GM21737 (cell line): Measurements from ENCODE around the gene TRIM13.
"Not testable (repeated sequence)": the region's sequence is repeated elsewhere in the genome, so short reads cannot be mapped to it uniquely, and the experiment has no call there.

Source experiments
- ATAC-seq: cut with Tn5 transposase; IDR thresholded peaks from one replicate; pipeline ENCODE4 v1.9.1; 2021; ENCODE audit warnings: mild to moderate bottlenecking, moderate library complexity; ENCODE audit not compliant: unreplicated experiment

The TRIM13 gene, protein sequence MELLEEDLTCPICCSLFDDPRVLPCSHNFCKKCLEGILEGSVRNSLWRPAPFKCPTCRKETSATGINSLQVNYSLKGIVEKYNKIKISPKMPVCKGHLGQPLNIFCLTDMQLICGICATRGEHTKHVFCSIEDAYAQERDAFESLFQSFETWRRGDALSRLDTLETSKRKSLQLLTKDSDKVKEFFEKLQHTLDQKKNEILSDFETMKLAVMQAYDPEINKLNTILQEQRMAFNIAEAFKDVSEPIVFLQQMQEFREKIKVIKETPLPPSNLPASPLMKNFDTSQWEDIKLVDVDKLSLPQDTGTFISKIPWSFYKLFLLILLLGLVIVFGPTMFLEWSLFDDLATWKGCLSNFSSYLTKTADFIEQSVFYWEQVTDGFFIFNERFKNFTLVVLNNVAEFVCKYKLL

DNA sequence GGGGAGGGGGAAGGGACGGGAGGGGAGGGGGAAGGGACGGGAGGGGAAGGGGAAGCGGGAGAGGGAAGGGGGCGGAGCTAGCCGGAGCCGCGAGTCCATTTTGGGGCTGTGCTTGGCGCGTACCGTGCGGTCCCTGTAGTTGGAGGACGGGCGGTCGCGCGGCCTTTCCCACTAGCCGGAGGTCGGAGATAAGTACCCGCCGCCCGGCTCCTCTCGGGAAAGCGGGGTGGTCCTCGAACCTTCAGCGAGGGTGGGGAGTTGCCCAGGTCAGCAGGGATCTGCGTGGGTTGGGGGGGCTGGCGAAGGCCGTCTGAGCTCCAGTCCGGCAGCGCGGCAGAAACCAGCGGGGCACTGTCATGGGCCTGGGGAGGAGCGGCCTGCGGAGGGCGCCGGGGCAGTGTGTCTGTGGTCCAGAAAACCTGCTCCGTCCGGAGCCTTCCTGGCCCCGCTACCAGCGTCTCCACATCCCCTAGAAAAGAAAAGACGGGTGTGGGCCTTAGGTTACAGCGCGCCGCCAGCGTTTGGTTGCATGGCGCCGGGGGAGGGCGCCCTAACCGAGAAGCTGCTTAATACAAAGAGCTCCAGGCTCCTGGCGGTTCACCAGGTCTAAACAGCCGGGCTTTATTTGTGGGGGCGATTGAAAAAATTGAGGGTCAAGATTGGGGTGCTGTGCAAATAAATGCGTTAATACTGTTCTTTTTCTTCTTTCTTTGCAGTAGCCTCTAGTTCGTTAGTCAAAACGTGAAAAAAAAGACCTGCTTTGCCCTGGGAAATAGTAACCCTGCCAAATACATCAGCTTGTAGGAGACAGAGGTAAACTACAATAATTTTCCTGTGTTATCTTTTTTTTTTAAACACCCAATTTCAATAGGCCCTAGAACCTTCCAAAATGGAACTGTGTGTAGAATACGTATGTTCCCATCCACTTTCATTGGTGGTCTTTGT is at the start of gene TRIM13:
Gene TRIM13 (plus strand): TSS at position 92 of the 945 bp plus-strand sequence. CDS start 14,899 bp downstream, outside the sequence.
- ATAC-seq: peak; percentile 74

DNA sequence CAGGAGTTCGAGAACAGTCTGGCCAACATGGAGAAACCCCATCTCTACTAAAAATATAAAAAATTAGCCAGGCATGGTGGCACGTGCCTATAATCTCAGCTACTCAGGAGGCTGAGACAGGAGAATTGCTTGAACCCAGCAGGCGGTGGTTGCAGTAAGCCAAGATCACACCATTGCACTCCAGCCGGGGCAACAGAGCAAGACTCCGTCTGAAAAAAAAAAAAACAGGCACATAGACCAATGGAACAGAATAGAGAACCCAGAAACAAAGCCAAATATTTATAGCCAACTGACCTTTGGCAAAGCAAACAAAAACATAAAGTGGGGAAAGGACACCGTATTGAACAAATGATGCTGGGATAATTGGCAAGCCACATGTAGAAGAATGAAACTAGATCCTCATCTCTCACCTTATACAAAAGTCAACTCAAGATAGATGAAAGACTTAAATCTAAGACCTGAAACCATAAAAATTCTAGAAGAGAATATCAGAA is 48.0 kb upstream of the TRIM13 start:
- ATAC-seq: not testable (repeated sequence)

DNA sequence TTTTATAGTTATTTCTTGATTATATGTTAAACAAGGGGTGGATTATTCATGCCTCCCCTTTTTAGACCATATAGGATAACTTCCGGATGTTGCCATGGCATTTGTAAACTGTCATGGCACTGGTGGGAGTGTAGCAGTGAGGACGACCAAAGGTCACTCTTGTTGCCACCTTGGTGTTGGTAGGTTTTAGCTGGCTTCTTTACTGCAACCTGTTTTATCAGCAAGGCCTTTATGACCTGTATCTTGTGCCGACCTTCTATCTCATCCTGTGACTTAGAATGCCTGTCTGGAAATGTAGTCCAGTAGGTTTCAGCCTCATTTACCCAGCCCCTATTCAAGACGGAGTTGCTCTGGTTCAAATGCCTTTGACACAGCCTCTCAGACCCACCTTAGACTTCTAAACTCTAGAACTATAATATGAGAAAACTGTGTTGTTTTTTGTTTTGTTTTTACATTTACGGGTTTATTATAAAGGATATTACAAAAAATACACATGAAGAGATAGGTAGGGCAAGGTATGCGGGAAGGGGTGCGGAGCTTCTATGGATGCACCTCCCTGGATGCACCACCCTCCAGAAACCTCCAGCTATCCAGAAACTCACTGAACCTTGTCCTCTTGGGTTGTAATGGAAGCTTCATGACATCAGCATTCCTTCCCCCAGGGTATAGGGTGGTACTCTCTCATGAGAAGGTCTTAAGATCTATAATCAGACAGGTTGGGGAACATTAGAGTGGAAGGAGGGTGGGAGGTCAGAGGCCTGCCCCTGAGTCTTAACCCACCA is 44.9 kb upstream of the TRIM13 start:
- no peak for ATAC-seq

DNA sequence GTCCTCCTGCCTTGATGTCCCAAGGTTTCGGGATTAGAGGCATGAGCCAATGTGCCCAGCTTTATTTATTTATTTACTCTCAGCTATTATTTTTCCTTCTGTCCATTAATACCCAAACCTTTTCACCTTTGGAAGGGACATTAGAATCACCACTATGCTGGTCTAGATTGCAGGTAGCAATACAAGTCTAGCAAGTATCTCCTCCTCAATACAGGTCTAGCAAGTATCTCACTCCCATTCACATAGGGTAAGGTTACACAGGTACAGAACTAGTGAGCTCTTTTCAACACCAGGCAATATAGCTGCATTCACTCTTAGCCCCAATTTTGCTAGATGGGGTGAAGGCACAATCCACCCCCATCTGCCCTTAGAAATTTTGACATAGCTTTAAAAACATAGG is 43.3 kb upstream of the TRIM13 start:
- ATAC-seq: no peak

DNA sequence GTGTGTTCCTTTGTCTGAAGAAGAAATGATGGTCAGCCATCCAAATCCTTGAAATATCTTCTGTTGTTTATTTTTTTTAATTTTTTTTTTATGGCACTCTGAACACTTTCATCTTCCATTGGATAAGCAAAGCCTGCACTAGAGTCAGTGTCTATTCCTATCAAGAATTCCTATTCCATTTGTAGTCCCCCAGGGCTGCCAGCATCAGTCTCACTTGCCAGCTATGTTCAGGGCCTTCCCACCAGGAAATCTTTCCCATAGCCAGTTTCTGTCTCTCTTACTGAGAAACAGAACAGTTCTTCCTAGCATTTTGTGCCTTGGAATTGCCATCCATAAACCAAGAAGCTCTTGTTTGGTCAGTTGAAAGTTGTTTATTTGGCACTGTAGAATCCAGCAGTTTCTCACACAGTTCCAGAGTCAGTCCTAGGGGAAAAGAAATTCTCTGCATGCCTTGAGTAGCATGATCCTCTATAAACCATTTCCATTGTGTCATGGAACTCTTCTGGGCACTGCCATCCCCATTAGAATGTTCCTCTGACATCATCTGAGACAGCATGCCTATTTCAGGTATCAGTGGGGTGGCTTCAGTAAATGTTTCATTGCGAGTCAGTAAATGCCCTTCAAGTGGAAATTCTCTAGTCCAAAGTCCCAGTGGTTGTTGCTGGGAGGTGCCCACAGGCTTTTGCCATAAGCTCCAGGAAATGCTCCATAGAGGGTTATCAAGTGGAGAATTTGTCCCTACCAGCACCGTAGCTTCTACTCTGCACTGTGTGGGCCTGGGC is 42.0 kb upstream of the TRIM13 start:
- no peak for ATAC-seq

DNA sequence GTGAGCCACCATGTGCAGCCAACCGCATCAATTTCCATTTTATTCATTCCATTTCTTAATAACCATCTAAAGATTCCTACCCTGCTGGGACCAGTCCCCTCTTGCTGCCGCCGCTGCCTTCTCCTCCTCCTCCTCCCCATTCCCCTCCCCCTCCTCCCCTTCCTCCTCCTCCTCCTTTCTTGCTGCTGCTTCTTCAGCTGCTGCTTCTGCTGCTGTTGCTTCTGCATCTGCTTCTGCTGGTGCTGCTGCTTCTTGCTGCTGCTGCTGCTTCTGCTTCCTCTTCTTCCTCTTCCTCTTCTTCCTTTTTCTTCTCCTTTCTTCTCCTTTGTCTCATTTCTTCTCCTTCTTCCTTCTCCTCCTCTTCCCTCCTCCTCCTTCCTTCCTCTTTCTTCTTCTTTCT is 40.7 kb upstream of the TRIM13 start:
- ATAC-seq: no peak

DNA sequence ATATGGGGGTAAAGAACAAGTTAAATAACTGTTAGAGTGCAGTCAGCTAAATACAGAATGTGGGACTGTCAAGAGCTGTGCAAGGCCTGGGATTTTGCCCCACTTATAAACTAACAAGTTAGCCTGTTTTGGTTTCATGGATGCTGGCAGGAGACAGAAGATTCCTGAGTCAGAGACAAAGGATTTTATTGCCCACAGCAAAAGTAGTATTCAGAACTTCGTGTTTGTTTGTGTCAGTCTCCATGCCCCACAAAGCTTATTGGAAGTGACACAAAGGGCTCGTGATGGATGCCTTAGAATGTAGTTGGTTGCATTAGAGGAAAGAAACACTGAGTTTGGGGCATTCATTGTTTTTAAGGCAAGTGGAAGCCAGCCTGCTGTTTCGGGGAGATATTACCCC is 38.5 kb upstream of the TRIM13 start:
- ATAC-seq: no peak

DNA sequence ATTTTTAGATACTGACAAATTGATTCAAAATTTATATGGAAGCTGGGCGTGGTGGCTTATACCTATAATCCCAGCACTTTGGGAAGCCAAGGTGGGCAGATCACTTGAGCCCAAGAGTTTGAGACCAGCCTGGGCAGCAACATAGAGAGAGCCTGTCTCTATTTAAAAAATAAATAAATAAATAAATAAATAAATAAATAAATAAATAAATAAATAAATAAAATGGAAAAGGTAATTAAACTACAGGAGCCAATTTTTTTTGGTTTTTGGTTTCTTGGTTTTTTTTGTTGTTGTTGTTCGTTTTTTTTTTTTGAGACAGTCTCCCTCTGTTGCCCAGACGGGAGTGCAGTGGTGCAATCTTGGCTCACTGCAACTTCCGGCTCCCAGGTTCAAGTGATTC is 29.4 kb upstream of the TRIM13 start:
- no peak for ATAC-seq

DNA sequence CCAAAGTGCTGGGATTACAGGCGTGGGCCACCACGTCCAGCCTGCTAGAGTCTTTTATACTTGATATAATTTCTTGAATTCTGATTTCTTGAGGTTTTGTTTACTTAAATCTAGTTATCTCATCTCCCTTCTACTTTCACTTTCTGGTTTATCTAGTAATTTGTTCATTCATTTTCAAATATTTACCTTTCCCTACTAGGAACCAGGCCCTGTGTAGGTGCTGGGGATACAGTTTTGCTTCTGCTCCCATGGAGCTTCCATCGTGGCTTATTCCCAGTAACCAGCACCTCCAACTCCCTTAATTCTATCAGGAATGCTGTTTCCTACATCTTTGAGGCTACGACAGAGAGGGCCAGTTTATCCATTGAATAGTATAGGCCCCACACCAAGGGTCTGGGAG is 24.1 kb upstream of the TRIM13 start:
- no peak for ATAC-seq

DNA sequence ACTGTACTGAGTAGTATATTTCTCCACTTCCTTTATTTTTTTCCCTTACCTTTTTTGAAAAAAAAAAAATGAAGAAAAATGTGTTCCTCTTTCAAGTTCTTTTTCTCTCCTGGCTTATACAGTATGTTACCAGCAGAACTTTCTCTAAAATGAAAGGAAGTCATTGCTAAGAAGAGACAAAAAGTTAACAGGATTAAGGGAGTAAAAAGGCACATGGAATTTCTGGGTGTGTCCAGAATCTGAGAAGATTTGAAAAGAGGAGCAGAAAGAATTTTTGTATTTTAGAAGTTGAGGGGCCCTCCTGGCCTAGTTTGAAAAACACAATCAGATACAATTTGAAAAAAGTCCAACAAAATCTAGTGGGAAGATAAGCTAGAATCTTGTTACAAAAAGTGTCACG is 21.0 kb upstream of the TRIM13 start:
- no peak for ATAC-seq

DNA sequence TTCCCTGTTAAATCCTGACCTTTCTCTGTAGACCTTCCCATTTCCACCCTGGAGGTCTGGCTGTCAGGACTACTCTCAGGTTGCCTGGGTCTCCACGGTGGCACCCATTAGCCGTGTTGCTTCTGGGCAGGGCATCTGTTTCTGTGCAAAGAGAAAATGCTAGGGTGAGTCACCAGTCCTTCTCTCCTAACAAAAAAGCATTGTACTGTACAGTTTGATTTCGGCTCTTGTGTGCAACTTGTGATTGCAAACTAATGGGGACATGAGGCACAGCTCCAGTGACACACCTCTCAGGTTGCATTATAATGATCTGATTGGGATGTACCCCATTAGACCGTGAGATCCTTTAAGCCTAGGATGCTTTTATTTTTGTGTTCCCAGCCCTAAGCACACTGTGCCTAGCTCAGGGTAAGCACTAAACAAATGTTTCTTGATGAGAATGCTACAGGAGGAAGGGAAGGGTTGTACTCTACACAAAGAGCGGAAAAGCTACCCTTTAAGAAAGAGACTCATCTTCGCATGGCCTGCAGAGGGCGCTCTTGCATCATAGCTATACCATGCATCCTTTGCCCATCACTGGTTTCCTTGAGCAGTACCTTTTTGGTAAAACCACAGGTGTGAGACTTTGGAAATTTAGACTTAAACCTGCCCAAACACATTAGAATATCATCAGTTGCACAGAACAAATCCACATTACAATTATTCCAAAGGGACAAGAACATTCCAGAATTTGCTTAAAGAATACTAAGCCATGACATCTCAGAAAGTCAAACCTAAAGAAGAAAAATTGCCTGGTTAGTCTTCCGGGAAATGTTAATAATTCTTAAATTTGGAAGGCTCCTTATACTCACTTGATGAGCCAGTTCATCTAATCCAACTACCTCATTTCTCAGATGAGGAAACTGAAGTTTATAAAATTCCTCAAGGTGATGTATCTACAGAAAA is 20.3 kb upstream of the TRIM13 start:
- no peak for ATAC-seq

DNA sequence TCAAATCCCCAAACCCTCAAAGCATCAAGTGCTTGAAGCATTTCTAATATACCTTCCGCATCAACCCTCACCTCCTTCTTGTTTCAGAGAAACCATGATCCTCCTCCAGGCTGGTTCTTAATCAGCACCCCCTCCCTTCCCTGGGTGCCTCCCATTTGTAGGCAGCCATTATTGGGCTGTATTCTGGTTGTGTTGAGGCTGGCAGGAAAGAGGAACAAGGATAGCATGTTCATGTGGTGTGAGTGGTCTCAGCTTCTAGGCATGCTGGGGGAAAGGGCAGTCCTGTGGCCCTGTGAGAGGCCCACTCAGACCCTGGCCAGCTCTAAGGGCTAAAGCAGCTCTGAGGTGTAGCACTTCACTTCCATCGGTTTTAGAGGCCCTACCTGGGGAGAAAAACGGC is 18.9 kb upstream of the TRIM13 start:
- no peak for ATAC-seq

DNA sequence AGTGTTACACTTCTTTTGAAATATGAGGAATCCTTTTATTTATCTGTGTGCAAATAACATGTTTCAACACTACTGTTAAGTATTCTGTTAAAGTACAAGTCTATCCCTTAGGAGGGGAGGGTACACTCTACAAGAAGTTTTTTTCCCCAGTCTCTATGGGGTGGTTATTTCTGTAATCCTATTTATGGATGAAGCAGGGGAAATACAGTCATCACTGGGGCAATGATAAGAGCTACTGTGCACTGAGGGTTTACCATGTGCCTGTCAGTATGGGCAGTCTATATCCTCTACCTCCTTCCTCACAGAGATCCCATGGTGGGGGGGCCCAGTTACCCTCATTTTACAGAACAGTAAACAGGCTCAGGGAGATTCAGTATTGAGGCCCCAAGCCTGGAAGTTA is 16.6 kb upstream of the TRIM13 start:
- no peak for ATAC-seq

DNA sequence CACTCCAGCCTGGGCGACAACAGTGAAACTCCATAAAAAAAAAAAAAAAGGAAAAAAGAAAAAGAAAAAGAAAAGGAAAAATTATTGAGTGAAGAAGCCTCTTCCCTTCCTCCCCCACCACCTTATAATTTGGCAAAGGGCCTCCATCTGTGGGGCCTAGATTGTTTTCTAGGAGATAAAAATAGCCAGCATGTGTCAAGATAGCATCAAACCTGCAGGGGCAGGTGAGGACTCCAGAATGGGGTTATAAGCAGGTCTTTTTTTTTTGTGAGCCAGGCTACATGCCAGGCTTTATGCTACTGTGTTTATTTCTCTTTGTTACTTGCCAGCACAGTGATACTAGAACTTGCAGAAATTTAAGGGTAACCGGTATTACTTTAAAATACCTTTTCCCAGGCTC is 11.7 kb upstream of the TRIM13 start:
- no peak for ATAC-seq

DNA sequence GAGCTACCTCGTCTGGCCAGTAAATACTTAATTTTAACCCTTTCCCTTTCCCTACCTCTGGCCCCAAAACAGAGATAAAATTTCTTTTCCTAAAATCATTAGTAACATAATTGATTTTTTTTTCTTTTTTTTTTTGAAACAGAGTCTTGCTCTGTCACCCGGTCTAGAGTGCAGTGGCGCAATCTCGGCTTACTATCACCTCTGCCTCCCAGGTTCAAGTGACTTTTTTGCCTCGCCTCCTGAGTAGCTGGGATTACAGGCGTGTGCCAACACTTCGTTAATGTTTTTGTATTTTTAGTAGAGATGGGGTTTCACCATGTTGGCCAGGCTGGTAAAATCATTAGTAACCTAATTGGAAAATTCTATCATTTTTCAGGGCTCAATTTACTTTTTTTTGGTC is 10.4 kb upstream of the TRIM13 start:
- no peak for ATAC-seq

DNA sequence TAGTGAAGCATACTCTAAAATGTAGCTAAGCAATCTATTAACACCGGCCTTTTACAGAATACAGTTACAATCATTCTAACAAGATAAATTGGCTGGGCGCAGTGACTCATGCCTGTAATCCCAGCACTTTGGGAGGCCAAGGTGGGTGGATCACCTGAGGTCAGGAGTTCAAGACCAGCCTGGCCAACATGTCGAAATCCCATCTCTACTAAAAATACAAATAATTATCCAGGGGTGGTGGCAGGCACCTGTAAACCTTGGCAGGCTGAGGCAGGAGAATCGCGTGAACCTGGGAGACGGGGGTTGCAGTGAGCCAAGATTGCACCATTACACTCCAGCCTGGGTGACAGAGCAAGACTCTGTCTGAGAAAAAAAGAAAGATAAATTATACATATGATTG is 6.2 kb upstream of the TRIM13 start:
- not testable (repeated sequence) for ATAC-seq

DNA sequence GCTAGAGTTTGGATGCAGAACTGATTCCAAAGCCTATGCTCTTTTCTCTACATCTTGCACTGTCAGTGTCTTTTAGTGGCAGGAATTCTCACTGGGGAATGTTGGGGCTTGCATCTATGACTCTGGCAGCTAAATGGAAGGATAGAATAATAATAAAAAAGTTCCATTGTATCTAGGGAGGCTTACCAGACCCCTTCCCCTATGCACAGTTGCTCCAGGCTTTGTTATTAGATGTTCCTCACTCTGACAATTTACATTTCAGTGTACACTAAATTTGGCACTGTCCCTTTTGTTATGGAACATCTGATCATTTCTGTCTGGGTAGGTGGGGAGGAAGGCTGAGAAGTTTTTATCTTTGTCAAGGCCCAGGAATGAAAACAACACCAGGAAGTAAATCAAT is 3.7 kb upstream of the TRIM13 start:
- no peak for ATAC-seq

DNA sequence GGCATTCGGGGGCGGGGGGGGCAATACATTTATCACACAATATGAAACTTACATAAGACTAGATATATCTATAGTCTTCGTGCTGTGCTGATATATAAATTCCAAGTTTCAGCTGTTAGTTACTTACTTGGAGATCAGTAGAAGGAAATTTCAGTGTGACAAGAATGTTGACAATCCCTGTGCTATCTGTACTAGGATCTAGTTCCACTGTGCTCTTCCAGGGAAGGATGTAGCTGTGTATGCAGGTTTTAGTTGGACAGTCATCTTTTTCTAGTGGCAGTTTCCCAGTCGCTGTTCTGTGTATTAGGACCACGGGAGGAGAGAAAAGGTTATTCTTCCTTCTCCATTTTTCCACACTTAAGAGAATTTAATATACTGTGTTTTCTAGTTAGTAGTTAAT is 3.2 kb upstream of the TRIM13 start:
- ATAC-seq: no peak

DNA sequence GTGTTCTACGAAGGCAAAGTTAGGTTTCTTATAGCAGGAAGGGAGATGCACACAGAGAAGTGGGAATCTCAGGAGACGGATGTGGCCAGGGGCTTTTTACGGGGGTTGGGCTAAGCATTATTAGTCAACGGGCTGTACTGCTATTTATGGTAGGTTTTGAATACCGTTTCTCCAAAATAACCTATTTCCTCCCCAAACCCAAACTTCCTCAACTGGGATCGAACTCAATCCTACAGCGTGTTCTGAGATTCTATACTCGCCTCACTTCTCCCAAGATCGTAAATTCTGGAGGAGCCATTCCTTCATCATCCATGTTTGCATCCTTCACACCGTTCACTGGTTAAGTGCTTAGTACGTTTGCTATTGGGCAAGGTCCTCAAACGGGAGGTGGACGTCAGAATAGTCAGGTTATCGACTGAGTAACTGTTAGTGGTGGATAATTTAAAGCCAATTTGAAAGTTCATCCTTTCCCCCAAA is 1.2 kb upstream of the TRIM13 start:
- no peak for ATAC-seq
